Neural crest cell (in vitro differentiated cells): ENCODE measurements around the gene NT5DC3. TPM values are rescaled to one million over a fixed set of nuclear protein-coding genes. Genes with fewer than 3 reads are reported as not detected.

Experiments used
- DNase-seq: peaks from one replicate; pipeline ENCODE4 v3.0.0; 2021; ENCODE audit warnings: low read depth, mixed read lengths, low spot score
- H3K27ac Mint-ChIP-seq: one replicate; pipeline ENCODE4 v1.8.0; 2021; ENCODE audit warnings: mild to moderate bottlenecking, mixed read lengths; ENCODE audit not compliant: unreplicated experiment
- H3K27me3 Mint-ChIP-seq: 2 replicates; pipeline ENCODE4 v1.8.0; 2021; ENCODE audit warnings: low read depth, mild to moderate bottlenecking, mixed read lengths
- H3K36me3 Mint-ChIP-seq: 2 replicates; pipeline ENCODE4 v1.8.0; 2021; ENCODE audit warnings: low read depth, mild to moderate bottlenecking, mixed read lengths
- H3K4me1 Mint-ChIP-seq: 2 replicates; pipeline ENCODE4 v1.8.0; 2021; ENCODE audit warnings: mixed read lengths
- H3K4me3 Mint-ChIP-seq: one replicate; pipeline ENCODE4 v1.8.0; 2021; ENCODE audit warnings: mild to moderate bottlenecking, mixed read lengths
- H3K9me3 Mint-ChIP-seq: 2 replicates; pipeline ENCODE4 v1.8.0; 2021; ENCODE audit warnings: mixed read lengths
- CTCF ChIP-seq: fragments of 200-600 bp; sonication (generic); conservative IDR thresholded peaks from 2 replicates; pipeline ENCODE4 v1.5.0; 2021; ENCODE audit warnings: antibody characterized with exemption, mild to moderate bottlenecking
- total RNA-seq: library from RNA; stranded (reverse); gene quantifications from 2 replicates; pipeline ENCODE4 v1.2.1, GENCODE V29; 2021

NT5DC3 gene
- total RNA-seq, 1 donor from 2014 or later: 14.4 TPM

GRCh38 chr12:103817791-103818190, 23.2 kb downstream of the NT5DC3 start:
- H3K27ac Mint-ChIP-seq: no peak overlapping the region
- peaks cover 10% of the 10 kb centered on the region for H3K36me3 Mint-ChIP-seq
- H3K27me3 Mint-ChIP-seq: no peaks in the 10 kb centered on the region
- H3K9me3 Mint-ChIP-seq: peaks cover 2% of the 10 kb centered on the region
- no peak overlapping the region for H3K4me3 Mint-ChIP-seq
- TF ChIP-seq CTCF: no peak
- H3K4me1 Mint-ChIP-seq: peaks cover 23% of the 10 kb centered on the region
- DNase-seq: no peak

- no peak for TF ChIP-seq CTCF
- DNase-seq: no peak
- Mint-ChIP-seq H3K27me3 (no peaks in the 10 kb centered on the region), H3K4me1 (peaks cover 23% of the 10 kb centered on the region), H3K27ac (no peak overlapping the region), H3K4me3 (no peak overlapping the region), H3K9me3 (peaks cover 2% of the 10 kb centered on the region), H3K36me3 (peaks cover 10% of the 10 kb centered on the region)
Observed at GRCh38 chr12:103816663-103817062, 24.4 kb downstream of the NT5DC3 start.

GRCh38 chr12:103814436-103814835, 26.6 kb downstream of the NT5DC3 start:
- no peak overlapping the region for H3K27ac Mint-ChIP-seq
- H3K4me3 Mint-ChIP-seq: no peak overlapping the region
- H3K4me1 Mint-ChIP-seq: peaks cover 17% of the 10 kb centered on the region
- no peak for DNase-seq
- no peaks in the 10 kb centered on the region for H3K27me3 Mint-ChIP-seq
- no peak for TF ChIP-seq CTCF
- H3K9me3 Mint-ChIP-seq: no peaks in the 10 kb centered on the region
- peaks cover 11% of the 10 kb centered on the region for H3K36me3 Mint-ChIP-seq

GRCh38 chr12:103813949-103814348, 27.1 kb downstream of the NT5DC3 start:
- Mint-ChIP-seq H3K36me3 (peaks cover 12% of the 10 kb centered on the region), H3K4me1 (peaks cover 13% of the 10 kb centered on the region), H3K27ac (no peak overlapping the region), H3K4me3 (no peak overlapping the region), H3K27me3 (no peaks in the 10 kb centered on the region), H3K9me3 (no peaks in the 10 kb centered on the region)
- no peak for DNase-seq
- TF ChIP-seq CTCF: no peak

GRCh38 chr12:103813426-103813825, 27.6 kb downstream of the NT5DC3 start:
- H3K27me3 Mint-ChIP-seq: no peaks in the 10 kb centered on the region
- TF ChIP-seq CTCF: no peak
- H3K4me3 Mint-ChIP-seq: no peak overlapping the region
- no peaks in the 10 kb centered on the region for H3K9me3 Mint-ChIP-seq
- DNase-seq: no peak
- H3K36me3 Mint-ChIP-seq: peaks cover 12% of the 10 kb centered on the region
- H3K4me1 Mint-ChIP-seq: peaks cover 12% of the 10 kb centered on the region
- H3K27ac Mint-ChIP-seq: no peak overlapping the region

- H3K27me3 Mint-ChIP-seq: no peaks in the 10 kb centered on the region
- peaks cover 12% of the 10 kb centered on the region for H3K36me3 Mint-ChIP-seq
- no peak for DNase-seq
- H3K4me3 Mint-ChIP-seq: no peak overlapping the region
- no peak overlapping the region for H3K27ac Mint-ChIP-seq
- H3K9me3 Mint-ChIP-seq: no peaks in the 10 kb centered on the region
- TF ChIP-seq CTCF: no peak
- H3K4me1 Mint-ChIP-seq: peaks cover 14% of the 10 kb centered on the region
Observed at GRCh38 chr12:103812789-103813188, 28.2 kb downstream of the NT5DC3 start.
